Panc1 (cell line): ENCODE measurements around the gene TFDP1. TPM values are rescaled to one million over a fixed set of nuclear protein-coding genes. Genes with fewer than 3 reads are reported as not detected.

Experiments used
- ATAC-seq: fragments of 200-7000 bp; cut with Tn5 transposase; 2 replicates; pipeline ENCODE4 v1.9.1; 2020; ENCODE audit warnings: mild to moderate bottlenecking, moderate library complexity
- BruUV-seq: library from RNA; stranded (reverse); fragments of 400-500 nt; replicated peaks from 2 replicates; lab custom pipeline; 2021; lab: Mats Ljungman, UMichigan
- CTCF ChIA-PET: fragments of 300-600 bp; sonication (Branson Sonifier 250); formaldehyde crosslinking; loops from one replicate; lab custom pipeline; 2022; ENCODE audit warnings: antibody characterized with exemption; lab: Charles Lee
- POLR2A ChIA-PET: fragments of 300-600 bp; sonication (Branson Sonifier 250); formaldehyde crosslinking; loops from one replicate; lab custom pipeline; 2022; ENCODE audit warnings: antibody characterized with exemption; lab: Charles Lee
- DNase-seq: peaks from one replicate; pipeline ENCODE4 v3.0.0-alpha.2; 2010; ENCODE audit warnings: low read depth, low spot score
- H3K27ac ChIP-seq: 2 replicates; pipeline ENCODE4 v1.5.1; 2011; ENCODE audit warnings: mild to moderate bottlenecking, low read length, inconsistent platforms
- H3K27me3 ChIP-seq: fragments of 200-500 bp; sonication (Bioruptor generic); 2 replicates; pipeline ENCODE4 v1.6.0; 2014; ENCODE audit warnings: low read length, inconsistent platforms; ENCODE audit not compliant: control insufficient read depth, insufficient read depth
- H3K36me3 ChIP-seq: fragments of 200-500 bp; sonication (Bioruptor generic); 2 replicates; pipeline ENCODE4 v1.5.1; 2014; ENCODE audit warnings: inconsistent platforms, mild to moderate bottlenecking, low read length, moderate library complexity; ENCODE audit not compliant: control insufficient read depth, insufficient read depth
- H3K4me1 ChIP-seq: 2 replicates; pipeline ENCODE4 v1.5.1; 2011; ENCODE audit warnings: inconsistent platforms, mild to moderate bottlenecking, low read length, moderate library complexity; ENCODE audit not compliant: control insufficient read depth, insufficient read depth
- H3K4me3 ChIP-seq, 2 experiments: 2 replicates each; pipeline ENCODE4 v1.5.1; 2011 to 2012; ENCODE audit warnings: low read depth in 2 of 2, low read length in 2 of 2, mild to moderate bottlenecking in 2 of 2, inconsistent platforms in 1 of 2, moderate library complexity in 1 of 2
- H3K9me3 ChIP-seq: fragments of 200-500 bp; sonication (Bioruptor generic); 2 replicates; pipeline ENCODE4 v1.5.1; 2014; ENCODE audit warnings: low read depth, mild to moderate bottlenecking, inconsistent platforms, low read length, moderate library complexity; ENCODE audit not compliant: control insufficient read depth, insufficient read depth
- CTCF ChIP-seq: fragments of 450-650 bp; IDR thresholded peaks from 2 replicates; pipeline ENCODE4 v1.5.1; 2017; ENCODE audit warnings: mild to moderate bottlenecking
- POLR2AphosphoS5 ChIP-seq: IDR thresholded peaks from 2 replicates; pipeline ENCODE4 v1.6.1; 2012; ENCODE audit warnings: mild to moderate bottlenecking, low read depth, low read length, moderate library complexity
- SIN3A ChIP-seq: IDR thresholded peaks from 2 replicates; pipeline ENCODE4 v1.6.1; 2012; ENCODE audit warnings: low read depth, mild to moderate bottlenecking, low read length, moderate library complexity, borderline replicate concordance; ENCODE audit not compliant: insufficient read depth
- TCF7L2 ChIP-seq: IDR thresholded peaks from 2 replicates; pipeline ENCODE4 v1.6.1; 2011; ENCODE audit warnings: mild to moderate bottlenecking, low read depth, low read length, inconsistent platforms
- in situ Hi-C: cut with HindIII; loops from 2 replicates; pipeline ENCODE4 v1.10.0; 2016; ENCODE audit warnings: low sequenced_read_pairs, low pct_unique_long_range_greater_than_20kb
- intact Hi-C: fragments of 100-400 bp; cut with micrococcal nuclease; formaldehyde crosslinking; loops from one replicate; pipeline ENCODE4 v1.10.0; 2022; ENCODE audit not compliant: unreplicated experiment
- total RNA-seq: library from RNA; stranded (reverse); gene quantifications from one replicate; pipeline ENCODE4 v1.2.1, GENCODE V29; 2021; ENCODE audit not compliant: unreplicated experiment
- TF ChIP-seq, protein P1 (sequence below), 2 experiments: IDR thresholded peaks; 2 replicates each; pipeline ENCODE4 v1.6.1; 2011 to 2012; ENCODE audit warnings: low read depth in 2 of 2, control low read depth in 1 of 2, low read length in 1 of 2, mild to moderate bottlenecking in 1 of 2, moderate library complexity in 1 of 2; ENCODE audit not compliant: insufficient read depth in 1 of 2

Gene TFDP1
- total RNA-seq, 1 experiment from 2014 or later: 91.6 TPM

GRCh38 chr13:113551081-113552000 is 33.2 kb upstream of the TFDP1 start:
- in situ Hi-C loops: no loop called here
- CTCF ChIA-PET: no interaction called here
- no peak for DNase-seq
- Histone ChIP-seq H3K27me3 (no peaks in the 10 kb centered on the region), H3K36me3 (no peaks in the 10 kb centered on the region; the same call in 1 of the 2 replicates), H3K27ac (no peak overlapping the region), H3K4me3 (no peak overlapping the region), H3K9me3 (no peaks in the 10 kb centered on the region), H3K4me1 (no peaks in the 10 kb centered on the region)
- TF ChIP-seq POLR2AphosphoS5 (no peak), TCF7L2 (no peak), SIN3A (no peak), CTCF (no peak)
- TF ChIP-seq, protein P1, sequence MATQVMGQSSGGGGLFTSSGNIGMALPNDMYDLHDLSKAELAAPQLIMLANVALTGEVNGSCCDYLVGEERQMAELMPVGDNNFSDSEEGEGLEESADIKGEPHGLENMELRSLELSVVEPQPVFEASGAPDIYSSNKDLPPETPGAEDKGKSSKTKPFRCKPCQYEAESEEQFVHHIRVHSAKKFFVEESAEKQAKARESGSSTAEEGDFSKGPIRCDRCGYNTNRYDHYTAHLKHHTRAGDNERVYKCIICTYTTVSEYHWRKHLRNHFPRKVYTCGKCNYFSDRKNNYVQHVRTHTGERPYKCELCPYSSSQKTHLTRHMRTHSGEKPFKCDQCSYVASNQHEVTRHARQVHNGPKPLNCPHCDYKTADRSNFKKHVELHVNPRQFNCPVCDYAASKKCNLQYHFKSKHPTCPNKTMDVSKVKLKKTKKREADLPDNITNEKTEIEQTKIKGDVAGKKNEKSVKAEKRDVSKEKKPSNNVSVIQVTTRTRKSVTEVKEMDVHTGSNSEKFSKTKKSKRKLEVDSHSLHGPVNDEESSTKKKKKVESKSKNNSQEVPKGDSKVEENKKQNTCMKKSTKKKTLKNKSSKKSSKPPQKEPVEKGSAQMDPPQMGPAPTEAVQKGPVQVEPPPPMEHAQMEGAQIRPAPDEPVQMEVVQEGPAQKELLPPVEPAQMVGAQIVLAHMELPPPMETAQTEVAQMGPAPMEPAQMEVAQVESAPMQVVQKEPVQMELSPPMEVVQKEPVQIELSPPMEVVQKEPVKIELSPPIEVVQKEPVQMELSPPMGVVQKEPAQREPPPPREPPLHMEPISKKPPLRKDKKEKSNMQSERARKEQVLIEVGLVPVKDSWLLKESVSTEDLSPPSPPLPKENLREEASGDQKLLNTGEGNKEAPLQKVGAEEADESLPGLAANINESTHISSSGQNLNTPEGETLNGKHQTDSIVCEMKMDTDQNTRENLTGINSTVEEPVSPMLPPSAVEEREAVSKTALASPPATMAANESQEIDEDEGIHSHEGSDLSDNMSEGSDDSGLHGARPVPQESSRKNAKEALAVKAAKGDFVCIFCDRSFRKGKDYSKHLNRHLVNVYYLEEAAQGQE (IDR thresholded peaks at IDR 0.05; ENCODE audit: insufficient read depth in 1 of 2, low read depth in 2 of 2, low read length in 1 of 2): no peak
- no peak for ATAC-seq
- BruUV-seq: no TSS peak
- POLR2A ChIA-PET: no interaction called here
- intact Hi-C loops: no loop called here

- Histone ChIP-seq H3K4me3 (no peak overlapping the region), H3K9me3 (no peaks in the 10 kb centered on the region), H3K27me3 (no peaks in the 10 kb centered on the region), H3K27ac (no peak overlapping the region), H3K4me1 (no peaks in the 10 kb centered on the region), H3K36me3 (no peaks in the 10 kb centered on the region; the same call in 1 of the 2 replicates)
- ChIA-PET POLR2A (no interaction called here), CTCF (no interaction called here)
- no peak for TF ChIP-seq TCF7L2
- no peak for TF ChIP-seq CTCF
- no peak for TF ChIP-seq SIN3A
- DNase-seq (no peak), ATAC-seq (no peak)
- in situ Hi-C loops (no loop called here), intact Hi-C loops (no loop called here)
- no TSS peak for BruUV-seq
Measured at GRCh38 chr13:113552079-113552478, 32.5 kb upstream of the TFDP1 start.
